LoVo (cell line): ENCODE results near the gene ACTL6B.

Experiments used
- DNase-seq: peaks from one replicate; pipeline ENCODE4 v3.0.0-alpha.2; 2016; ENCODE audit warnings: low spot score

ACTL6B gene

GRCh38 chr7:100599911-100600729, 56.1 kb downstream of the ACTL6B start:
- no peak for DNase-seq

GRCh38 chr7:100598425-100598824, 57.8 kb downstream of the ACTL6B start:
- no peak for DNase-seq

- no peak for DNase-seq
These were observed 61.1 kb downstream of the ACTL6B start for GRCh38 chr7:100595188-100595587.
